ENCODE data around the gene AFM. TPM values are rescaled to one million over a fixed set of nuclear protein-coding genes. Genes with fewer than 3 reads are reported as not detected.

AFM gene
- total and polyA plus RNA-seq, 10 of the 15 experiments (the other 5 are each of a cell fraction or from before 2014, with no cell fraction given), result not detected

DNA sequence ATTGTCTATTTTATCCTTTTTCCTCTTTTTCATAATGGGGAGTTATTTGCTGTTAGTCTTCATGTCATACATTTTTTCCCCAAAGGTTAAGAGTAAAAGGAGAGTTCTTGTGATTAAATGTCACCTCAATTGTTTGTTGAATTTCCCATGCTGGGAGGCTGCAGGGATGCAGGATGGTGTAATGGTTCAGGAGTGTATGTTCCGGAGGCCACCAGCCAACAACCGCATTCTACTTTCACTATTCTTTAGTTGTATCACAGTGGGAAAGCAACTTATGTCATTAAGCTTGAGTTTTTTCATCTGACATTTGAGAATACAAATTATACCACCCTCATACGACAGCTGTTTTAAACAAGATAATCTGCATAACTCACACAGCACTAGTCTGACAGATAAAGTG is 30.1 kb upstream of the AFM start:
- in situ Hi-C loops (cut with MboI), result loop anchor here (10.0 kb wide), 1 partner anchor 63 kb away; no protein-coding TSS in a partner anchor

More for the DNA sequence above, 30.1 kb upstream of the AFM start:
- Histone ChIP-seq H3K4me3 (no peak overlapping the region), H3K4me2 (ENCODE audit: control insufficient read depth, insufficient read depth) (no peak overlapping the region), H3K79me2 (ENCODE audit: control insufficient read depth, insufficient read depth, low read length) (no peaks in the 10 kb centered on the region), H3K27me3 (replicated peaks in 1 of 2; ENCODE audit: control insufficient read depth in 2 of 2, insufficient read depth in 2 of 2, low read length in 1 of 2) (no peaks in the 10 kb centered on the region), H4K20me1 (ENCODE audit: control insufficient read depth, insufficient read depth) (no peaks in the 10 kb centered on the region), H3K9ac (ENCODE audit: control insufficient read depth, insufficient read depth, low read length) (no peak overlapping the region), H3K4me1 (ENCODE audit: control insufficient read depth, insufficient read depth, low read length) (no peaks in the 10 kb centered on the region), H3K36me3 (ENCODE audit: control insufficient read depth in 2 of 2, insufficient read depth in 2 of 2, low read length in 1 of 2) (no peaks in the 10 kb centered on the region), H3K27ac (ENCODE audit: control insufficient read depth, insufficient read depth) (no peak overlapping the region), H3K9me3 (replicated peaks; ENCODE audit: control insufficient read depth, insufficient read depth, low read length) (no peaks in the 10 kb centered on the region), H2AFZ (ENCODE audit: control insufficient read depth, low read depth, low read length) (no peak overlapping the region)
- SMC1A ChIA-PET (ENCODE audit: uncharacterized antibody, unreplicated experiment), result no interaction called here
- FAIRE-seq (no peak), DNase-seq (ENCODE audit: low read depth, low spot score) (no peak), ATAC-seq (no peak)
- RAD21 ChIA-PET (ENCODE audit: unreplicated experiment), result interaction anchor here (0.6 kb wide), 1 partner anchor 108 kb away, joined by 5 read pairs; no protein-coding TSS in a partner anchor
- 29% methylated on average over 3 of the region's 3 CpGs for WGBS (ENCODE audit: insufficient coverage, insufficient replicate concordance, low lambda C conversion rate, missing lambda C conversion rate)
- intact Hi-C loops (cut with micrococcal nuclease; ENCODE audit: unreplicated experiment), result no loop called here
- TF ChIP-seq SMAD1 (IDR thresholded peaks at IDR 0.05; ENCODE audit: low read depth, partially characterized antibody) (no peak), JUND (IDR thresholded peaks at IDR 0.05; ENCODE audit: low read depth, low read length) (no peak), MTA3 (IDR thresholded peaks at IDR 0.05; ENCODE audit: borderline replicate concordance, low read length) (no peak), KLF5 (IDR thresholded peaks at IDR 0.05; ENCODE audit: partially characterized antibody) (no peak), SRF (IDR thresholded peaks at IDR 0.05; ENCODE audit: low read depth in 2 of 2, low read length in 2 of 2) (no peak), ZNF622 (IDR thresholded peaks at IDR 0.05) (no peak), ASH2L (IDR thresholded peaks at IDR 0.05; ENCODE audit: borderline replicate concordance, low read depth) (no peak)
- TF ChIP-seq, protein P1, sequence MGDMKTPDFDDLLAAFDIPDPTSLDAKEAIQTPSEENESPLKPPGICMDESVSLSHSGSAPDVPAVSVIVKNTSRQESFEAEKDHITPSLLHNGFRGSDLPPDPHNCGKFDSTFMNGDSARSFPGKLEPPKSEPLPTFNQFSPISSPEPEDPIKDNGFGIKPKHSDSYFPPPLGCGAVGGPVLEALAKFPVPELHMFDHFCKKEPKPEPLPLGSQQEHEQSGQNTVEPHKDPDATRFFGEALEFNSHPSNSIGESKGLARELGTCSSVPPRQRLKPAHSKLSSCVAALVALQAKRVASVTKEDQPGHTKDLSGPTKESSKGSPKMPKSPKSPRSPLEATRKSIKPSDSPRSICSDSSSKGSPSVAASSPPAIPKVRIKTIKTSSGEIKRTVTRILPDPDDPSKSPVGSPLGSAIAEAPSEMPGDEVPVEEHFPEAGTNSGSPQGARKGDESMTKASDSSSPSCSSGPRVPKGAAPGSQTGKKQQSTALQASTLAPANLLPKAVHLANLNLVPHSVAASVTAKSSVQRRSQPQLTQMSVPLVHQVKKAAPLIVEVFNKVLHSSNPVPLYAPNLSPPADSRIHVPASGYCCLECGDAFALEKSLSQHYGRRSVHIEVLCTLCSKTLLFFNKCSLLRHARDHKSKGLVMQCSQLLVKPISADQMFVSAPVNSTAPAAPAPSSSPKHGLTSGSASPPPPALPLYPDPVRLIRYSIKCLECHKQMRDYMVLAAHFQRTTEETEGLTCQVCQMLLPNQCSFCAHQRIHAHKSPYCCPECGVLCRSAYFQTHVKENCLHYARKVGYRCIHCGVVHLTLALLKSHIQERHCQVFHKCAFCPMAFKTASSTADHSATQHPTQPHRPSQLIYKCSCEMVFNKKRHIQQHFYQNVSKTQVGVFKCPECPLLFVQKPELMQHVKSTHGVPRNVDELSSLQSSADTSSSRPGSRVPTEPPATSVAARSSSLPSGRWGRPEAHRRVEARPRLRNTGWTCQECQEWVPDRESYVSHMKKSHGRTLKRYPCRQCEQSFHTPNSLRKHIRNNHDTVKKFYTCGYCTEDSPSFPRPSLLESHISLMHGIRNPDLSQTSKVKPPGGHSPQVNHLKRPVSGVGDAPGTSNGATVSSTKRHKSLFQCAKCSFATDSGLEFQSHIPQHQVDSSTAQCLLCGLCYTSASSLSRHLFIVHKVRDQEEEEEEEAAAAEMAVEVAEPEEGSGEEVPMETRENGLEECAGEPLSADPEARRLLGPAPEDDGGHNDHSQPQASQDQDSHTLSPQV (IDR thresholded peaks at IDR 0.05), result no peak
- TF ChIP-seq, protein P2, sequence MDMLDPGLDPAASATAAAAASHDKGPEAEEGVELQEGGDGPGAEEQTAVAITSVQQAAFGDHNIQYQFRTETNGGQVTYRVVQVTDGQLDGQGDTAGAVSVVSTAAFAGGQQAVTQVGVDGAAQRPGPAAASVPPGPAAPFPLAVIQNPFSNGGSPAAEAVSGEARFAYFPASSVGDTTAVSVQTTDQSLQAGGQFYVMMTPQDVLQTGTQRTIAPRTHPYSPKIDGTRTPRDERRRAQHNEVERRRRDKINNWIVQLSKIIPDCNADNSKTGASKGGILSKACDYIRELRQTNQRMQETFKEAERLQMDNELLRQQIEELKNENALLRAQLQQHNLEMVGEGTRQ (IDR thresholded peaks at IDR 0.05; ENCODE audit: borderline replicate concordance, low read depth, low read length), result no peak
- CTCF ChIA-PET, result interaction anchor here (0.5 to 1.5 kb wide), 3 partner anchors 110 to 923 kb away, joined by 3 to 6 read pairs (median 3); no protein-coding TSS in a partner anchor
- POLR2A ChIA-PET, result no interaction called here
- BruUV-seq (replicated peaks), result no TSS peak
